ENCODE measurements around the gene ASS1.

DNA sequence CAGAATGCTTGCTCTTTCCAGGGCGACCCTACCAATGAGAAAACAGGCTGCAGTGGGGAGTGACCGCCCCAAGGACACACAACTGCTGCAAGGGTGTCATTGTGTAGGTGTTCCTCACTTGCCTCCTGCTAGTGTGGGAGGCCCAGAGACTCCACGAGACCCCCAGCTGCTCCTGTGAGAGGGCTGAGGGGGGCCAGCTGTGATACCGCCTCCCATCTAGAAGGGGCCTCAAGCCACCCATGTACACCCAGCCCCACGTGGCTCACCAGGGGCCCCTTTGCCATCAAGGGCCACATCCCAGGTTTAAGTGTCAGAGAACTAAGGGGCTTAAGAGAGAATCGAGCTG lies 1.3 kb upstream of the ASS1 start:
- TF ChIP-seq, protein P1, sequence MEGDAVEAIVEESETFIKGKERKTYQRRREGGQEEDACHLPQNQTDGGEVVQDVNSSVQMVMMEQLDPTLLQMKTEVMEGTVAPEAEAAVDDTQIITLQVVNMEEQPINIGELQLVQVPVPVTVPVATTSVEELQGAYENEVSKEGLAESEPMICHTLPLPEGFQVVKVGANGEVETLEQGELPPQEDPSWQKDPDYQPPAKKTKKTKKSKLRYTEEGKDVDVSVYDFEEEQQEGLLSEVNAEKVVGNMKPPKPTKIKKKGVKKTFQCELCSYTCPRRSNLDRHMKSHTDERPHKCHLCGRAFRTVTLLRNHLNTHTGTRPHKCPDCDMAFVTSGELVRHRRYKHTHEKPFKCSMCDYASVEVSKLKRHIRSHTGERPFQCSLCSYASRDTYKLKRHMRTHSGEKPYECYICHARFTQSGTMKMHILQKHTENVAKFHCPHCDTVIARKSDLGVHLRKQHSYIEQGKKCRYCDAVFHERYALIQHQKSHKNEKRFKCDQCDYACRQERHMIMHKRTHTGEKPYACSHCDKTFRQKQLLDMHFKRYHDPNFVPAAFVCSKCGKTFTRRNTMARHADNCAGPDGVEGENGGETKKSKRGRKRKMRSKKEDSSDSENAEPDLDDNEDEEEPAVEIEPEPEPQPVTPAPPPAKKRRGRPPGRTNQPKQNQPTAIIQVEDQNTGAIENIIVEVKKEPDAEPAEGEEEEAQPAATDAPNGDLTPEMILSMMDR (IDR thresholded peaks at IDR 0.05), result no peak
- TF ChIP-seq REST (IDR thresholded peaks at IDR 0.05; ENCODE audit: insufficient read depth in 1 of 2, low read depth in 2 of 2, low read length in 1 of 2), result no peak
- TF ChIP-seq POLR2AphosphoS5 (IDR thresholded peaks at IDR 0.05; ENCODE audit: low read depth, low read length), result no peak
- TF ChIP-seq TCF7L2 (IDR thresholded peaks at IDR 0.05; ENCODE audit: low read depth, low read length), result no peak
- no peak for TF ChIP-seq SIN3A (IDR thresholded peaks at IDR 0.05; ENCODE audit: borderline replicate concordance, insufficient read depth, low read depth, low read length)
